DOHH2 (cell line): ENCODE results near the gene DNAJB5.

ENCODE experiments used
- CTCF ChIP-seq: fragments of 200-600 bp; sonication (generic); IDR thresholded peaks from one replicate; pipeline ENCODE4 v1.5.1; 2014; ENCODE audit warnings: antibody characterized with exemption, mild to moderate bottlenecking, low read depth, low read length; ENCODE audit not compliant: poor library complexity, severe bottlenecking
- EZH2phosphoT487 ChIP-seq: fragments of 200-600 bp; sonication (generic); IDR thresholded peaks from 2 replicates; pipeline ENCODE4 v1.6.1; 2017; ENCODE audit warnings: borderline replicate concordance, mild to moderate bottlenecking, antibody characterized with exemption, low read length, moderate library complexity, mixed read lengths

- no peak for TF ChIP-seq CTCF
- TF ChIP-seq EZH2phosphoT487: no peak
These were observed 25.0 kb downstream of the DNAJB5 start for GRCh38 chr9:35014517-35014916.
